Tibial nerve (tissue), 4 donors: ENCODE data around the gene CASKIN2. TPM values are rescaled to one million over a fixed set of nuclear protein-coding genes. Genes with fewer than 3 reads are reported as not detected.

Experiments used
- DNase-seq, 2 donors: peaks; one replicate each; pipeline ENCODE4 v3.0.0-alpha.2; 2019; ENCODE audit warnings: low spot score in 2 of 2
- H3K27ac ChIP-seq, 4 donors: fragments of 200-600 bp; sonication (generic) in 3 of 4; one replicate each; pipeline ENCODE4 v1.5.1; 2017 to 2019; ENCODE audit warnings: mild to moderate bottlenecking in 1 of 4
- H3K27me3 ChIP-seq, 2 donors: fragments of 200-600 bp; sonication (generic) in 1 of 2; one replicate each; pipeline versions ENCODE4 v1.5.1 to v1.6.0; 2017 to 2019
- H3K36me3 ChIP-seq, 3 donors: fragments of 200-600 bp; sonication (generic); one replicate each; pipeline ENCODE4 v1.5.1; 2018 to 2019
- H3K4me1 ChIP-seq, 4 donors: fragments of 200-600 bp; sonication (generic) in 3 of 4; one replicate each; pipeline ENCODE4 v1.5.1; 2017 to 2019
- H3K4me3 ChIP-seq, 4 donors: fragments of 200-600 bp; sonication (generic) in 3 of 4; one replicate each; pipeline ENCODE4 v1.5.1; 2017 to 2019; ENCODE audit warnings: mild to moderate bottlenecking in 1 of 4, moderate library complexity in 1 of 4
- H3K9me3 ChIP-seq, 4 donors: fragments of 200-600 bp; sonication (generic) in 3 of 4; one replicate each; pipeline ENCODE4 v1.5.1; 2017 to 2019
- CTCF ChIP-seq, 5 experiments: fragments of 200-600 bp in 3 of 5; fragments of 450-650 bp in 2 of 5; sonication (generic) in 3 of 5; IDR thresholded peaks; one replicate each; pipeline ENCODE4 v1.5.1; 2016 to 2019; ENCODE audit warnings: antibody characterized with exemption in 5 of 5, mild to moderate bottlenecking in 3 of 5, moderate library complexity in 2 of 5
- EP300 ChIP-seq, 2 donors: sonication (generic); formaldehyde crosslinking; IDR thresholded peaks; one replicate each; pipeline ENCODE4 v1.6.1; 2017; ENCODE audit warnings: antibody characterized with exemption in 2 of 2, mild to moderate bottlenecking in 1 of 2
- POLR2A ChIP-seq, 2 donors: fragments of 450-650 bp; IDR thresholded peaks; one replicate each; pipeline ENCODE4 v1.6.1; 2017; ENCODE audit warnings: antibody characterized with exemption in 2 of 2, mild to moderate bottlenecking in 2 of 2, moderate library complexity in 2 of 2
- WGBS, 2 donors: methylation state at CpG; one replicate each; pipeline ENCODE4 v1.1.5; 2018; 5-methylcytosine and 5-hydroxymethylcytosine counted together
- total RNA-seq, 4 donors: library from RNA; depleted of rRNA; stranded (reverse); fragments of >200 nt; gene quantifications; one replicate each; pipeline ENCODE4 v1.1.0, GENCODE V29; 2016

Gene CASKIN2
- total RNA-seq, 4 donors from 2014 or later, result 36.0 to 59.0 (median 51.3) TPM

GRCh38 chr17:75561927-75562603 lies 46.7 kb upstream of the CASKIN2 start:
- no peak for TF ChIP-seq POLR2A (IDR thresholded peaks at IDR 0.05)
- TF ChIP-seq CTCF (IDR thresholded peaks at IDR 0.05), result no peak
- TF ChIP-seq EP300 (IDR thresholded peaks at IDR 0.05), result no peak
- no peaks in the 10 kb centered on the region for H3K27me3 ChIP-seq
- H3K27ac ChIP-seq, result no peak overlapping the region
- H3K9me3 ChIP-seq, result no peaks in the 10 kb centered on the region
- H3K4me1 ChIP-seq, result peaks cover 0 to 6% (median 0%) of the 10 kb centered on the region in 4 donors
- peaks cover 0 to 36% (median 0%) of the 10 kb centered on the region in 3 donors for H3K36me3 ChIP-seq
- WGBS, 2 donors, result 49 to 53% methylated on average over 5 of the region's 5 CpGs
- no peak overlapping the region for H3K4me3 ChIP-seq
- DNase-seq, result no peak

GRCh38 chr17:75559958-75560533 lies 44.7 kb upstream of the CASKIN2 start:
- Histone ChIP-seq H3K4me3 (no peak overlapping the region), H3K27ac (no peak overlapping the region), H3K36me3 (peaks cover 0 to 24% (median 0%) of the 10 kb centered on the region in 3 donors), H3K27me3 (no peaks in the 10 kb centered on the region), H3K9me3 (no peaks in the 10 kb centered on the region), H3K4me1 (peaks cover 0 to 7% (median 0%) of the 10 kb centered on the region in 4 donors)
- no peak for DNase-seq
- TF ChIP-seq POLR2A (IDR thresholded peaks at IDR 0.05) (no peak), EP300 (IDR thresholded peaks at IDR 0.05) (no peak), CTCF (IDR thresholded peaks at IDR 0.05) (no peak)
- 87 to 90% methylated on average over 9 of the region's 9 CpGs for WGBS, 2 donors

GRCh38 chr17:75558666-75559530 lies 43.6 kb upstream of the CASKIN2 start:
- WGBS, 2 donors, result 86 to 89% methylated on average over 34 to 38 of the region's 38 CpGs
- H3K36me3 ChIP-seq, result peaks cover 0 to 14% (median 0%) of the 10 kb centered on the region in 3 donors
- no peak overlapping the region for H3K4me3 ChIP-seq
- DNase-seq, result no peak
- no peak overlapping the region for H3K27ac ChIP-seq
- no peaks in the 10 kb centered on the region for H3K27me3 ChIP-seq
- no peaks in the 10 kb centered on the region for H3K9me3 ChIP-seq
- peaks cover 0 to 7% (median 0%) of the 10 kb centered on the region in 4 donors for H3K4me1 ChIP-seq
- TF ChIP-seq EP300 (IDR thresholded peaks at IDR 0.05) (no peak), CTCF (IDR thresholded peaks at IDR 0.05) (no peak), POLR2A (IDR thresholded peaks at IDR 0.05) (no peak)

- H3K36me3 ChIP-seq, result peaks cover 0 to 6% (median 0%) of the 10 kb centered on the region in 3 donors
- TF ChIP-seq EP300 (IDR thresholded peaks at IDR 0.05), result no peak
- no peak for TF ChIP-seq POLR2A (IDR thresholded peaks at IDR 0.05)
- no peak for TF ChIP-seq CTCF (IDR thresholded peaks at IDR 0.05)
- H3K27me3 ChIP-seq, result no peaks in the 10 kb centered on the region
- peaks cover 0 to 7% (median 0%) of the 10 kb centered on the region in 4 donors for H3K4me1 ChIP-seq
- 86 to 94% methylated on average over 6 to 16 of the region's 18 CpGs for WGBS, 2 donors
- H3K9me3 ChIP-seq, result no peaks in the 10 kb centered on the region
- H3K4me3 ChIP-seq, result no peak overlapping the region
- DNase-seq, result no peak
- H3K27ac ChIP-seq, result no peak overlapping the region
Observed at GRCh38 chr17:75557852-75558665, 42.7 kb upstream of the CASKIN2 start.
